Keratinocyte (primary cell): ENCODE data around the gene TMCC1. TPM values are rescaled to one million over a fixed set of nuclear protein-coding genes. Genes with fewer than 3 reads are reported as not detected.

Experiments used
- DNase-seq: peaks from one replicate; pipeline ENCODE4 v3.0.0-alpha.2; 2011; ENCODE audit warnings: low read depth, missing footprints, low spot score
- FAIRE-seq: peaks from 2 replicates; lab custom pipeline; 2011; peaks lifted over from hg19 to GRCh38; lab: Jason Lieb, UNC
- H2AFZ ChIP-seq: 2 replicates; pipeline ENCODE4 v1.6.0; 2012; ENCODE audit warnings: low read length, control low read depth, inconsistent platforms; ENCODE audit not compliant: control insufficient read depth
- H3K27ac ChIP-seq: 2 replicates; pipeline ENCODE4 v1.5.1; 2011; ENCODE audit warnings: low read length; ENCODE audit not compliant: control insufficient read depth, insufficient read depth
- H3K27me3 ChIP-seq: 3 replicates; pipeline ENCODE4 v1.6.0; 2011; ENCODE audit warnings: low read length; ENCODE audit not compliant: control insufficient read depth, insufficient read depth; ENCODE audit errors: extremely low read depth
- H3K36me3 ChIP-seq, 2 experiments: 2 replicates in 1 of 2; 3 replicates in 1 of 2; pipeline ENCODE4 v1.5.1; 2011; ENCODE audit warnings: low read length in 2 of 2, mild to moderate bottlenecking in 1 of 2; ENCODE audit not compliant: control insufficient read depth in 2 of 2, insufficient read depth in 2 of 2; ENCODE audit errors: extremely low read depth in 1 of 2
- H3K4me1 ChIP-seq: 3 replicates; pipeline ENCODE4 v1.5.1; 2011; ENCODE audit warnings: low read length; ENCODE audit not compliant: control insufficient read depth, insufficient read depth; ENCODE audit errors: extremely low read depth
- H3K4me2 ChIP-seq: 3 replicates; pipeline ENCODE4 v1.6.0; 2011; ENCODE audit warnings: low read depth, low read length; ENCODE audit not compliant: control insufficient read depth, insufficient read depth; ENCODE audit errors: extremely low read depth
- H3K4me3 ChIP-seq, 3 experiments: fragments of 200-600 bp in 1 of 3; sonication (generic) in 1 of 3; 2 replicates in 2 of 3; 3 replicates in 1 of 3; pipeline ENCODE4 v1.5.1; 2011 to 2016; ENCODE audit warnings: low read length in 3 of 3, mild to moderate bottlenecking in 3 of 3, control low read depth in 2 of 3, inconsistent platforms in 1 of 3, low read depth in 1 of 3, mixed read lengths in 1 of 3, mixed run types in 1 of 3, moderate library complexity in 1 of 3; ENCODE audit not compliant: control insufficient read depth in 2 of 3, insufficient read depth in 2 of 3; ENCODE audit errors: extremely low read depth in 1 of 3
- H3K79me2 ChIP-seq: 2 replicates; pipeline ENCODE4 v1.6.0; 2012; ENCODE audit warnings: low read length; ENCODE audit not compliant: control insufficient read depth, insufficient read depth
- H3K9ac ChIP-seq: 3 replicates; pipeline ENCODE4 v1.6.0; 2011; ENCODE audit warnings: low read length; ENCODE audit not compliant: control insufficient read depth, insufficient read depth; ENCODE audit errors: extremely low read depth
- H3K9me1 ChIP-seq: 3 replicates; pipeline ENCODE4 v1.6.0; 2011; ENCODE audit warnings: low read length; ENCODE audit not compliant: control insufficient read depth, insufficient read depth; ENCODE audit errors: extremely low read depth
- H3K9me3 ChIP-seq: 2 replicates; pipeline ENCODE4 v1.5.1; 2012; ENCODE audit warnings: low read depth, low read length; ENCODE audit not compliant: control insufficient read depth
- H4K20me1 ChIP-seq: 3 replicates; pipeline ENCODE4 v1.6.0; 2011; ENCODE audit warnings: low read length; ENCODE audit not compliant: control insufficient read depth, insufficient read depth; ENCODE audit errors: extremely low read depth
- CTCF ChIP-seq, 3 experiments: IDR thresholded peaks in 1 of 3; conservative IDR thresholded peaks in 1 of 3; optimal IDR thresholded peaks in 1 of 3; 2 replicates in 2 of 3; 3 replicates in 1 of 3; pipeline versions ENCODE3 to v1.5.1; 2011; ENCODE audit warnings: low read length in 3 of 3, mild to moderate bottlenecking in 3 of 3, moderate library complexity in 2 of 3, control low read depth in 1 of 3, inconsistent platforms in 1 of 3; ENCODE audit not compliant: insufficient read depth in 2 of 3; ENCODE audit errors: extremely low read depth in 1 of 3
- EZH2 ChIP-seq: IDR thresholded peaks from one replicate; pipeline ENCODE4 v1.6.1; 2012; ENCODE audit warnings: inconsistent platforms, mild to moderate bottlenecking, low read length, moderate library complexity
- dilution Hi-C: fragments of 300-500 bp; cut with MboI; formaldehyde crosslinking; loops from one replicate; pipeline ENCODE4 v1.7.0; 2020; ENCODE audit warnings: low sequenced_read_pairs; ENCODE audit not compliant: extremely low pct_ligation_motif_present
- polyA plus RNA-seq, 5 experiments: library from polyadenylated mRNA; depleted of rRNA in 3 of 5; stranded (reverse) in 3 of 5; stranded (forward) in 1 of 5; unstranded in 1 of 5; fragments of >200 nt; gene quantifications; 1 replicate in 1 of 5; 2 replicates in 3 of 5; 3 replicates in 1 of 5; pipeline versions ENCODE4 v1.2.1 to v1.2.3, GENCODE V29; 2011 to 2012; ENCODE audit warnings: missing spikeins in 2 of 5, low read depth in 1 of 5, low replicate concordance in 1 of 5

Gene TMCC1
- polyA plus RNA-seq, 1 donor (not counting 4 experiments of a cell fraction or from before 2014, with no cell fraction given): 27.7 TPM

DNA sequence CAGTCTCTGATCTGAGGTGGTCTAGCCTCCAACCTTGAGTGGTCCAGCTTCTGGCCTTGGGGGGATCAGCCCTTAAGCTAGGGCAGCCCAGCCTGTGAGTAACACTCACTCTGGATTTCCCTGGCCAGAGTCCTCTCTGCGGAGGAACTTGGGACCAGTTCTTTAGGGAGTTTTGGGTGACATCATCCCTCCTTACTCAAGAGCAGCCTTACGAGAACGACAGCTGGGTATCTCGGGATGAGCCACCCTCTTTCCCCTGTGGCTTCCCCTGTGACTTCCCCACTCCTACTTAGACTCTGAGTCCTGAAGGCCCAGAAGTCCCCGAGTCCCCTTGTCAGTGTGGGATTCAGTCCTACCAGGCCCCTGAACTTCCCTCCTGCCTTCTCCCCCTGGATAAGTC, 276.8 kb downstream of the TMCC1 start:
- no peak overlapping the region for H2AFZ ChIP-seq
- no peak for FAIRE-seq
- dilution Hi-C loops: no loop called here

DNA sequence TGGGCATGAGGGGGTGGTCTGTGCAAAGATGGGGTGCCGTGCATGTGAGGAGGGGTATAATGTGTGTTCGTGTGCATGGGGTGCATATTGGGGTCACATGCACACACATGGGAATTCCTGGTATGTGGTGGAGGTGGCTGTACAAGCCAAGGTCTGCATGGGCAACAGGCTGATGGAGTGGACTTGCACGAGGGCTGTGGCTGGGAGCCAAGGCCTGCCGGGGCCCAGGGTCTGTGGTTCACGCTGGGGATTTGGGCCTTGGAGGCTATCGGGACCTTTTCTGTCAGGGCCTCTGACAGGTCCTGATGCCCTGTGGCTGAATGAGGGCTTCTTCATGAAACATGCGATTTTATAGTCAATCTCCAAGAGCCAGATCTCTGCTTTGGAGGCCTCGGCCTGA, 277.2 kb downstream of the TMCC1 start:
- dilution Hi-C loops: no loop called here
- no peak overlapping the region for H3K4me2 ChIP-seq
- TF ChIP-seq EZH2 (no peak), CTCF (optimal IDR thresholded peaks at IDR 0.05 in 1 of 3, IDR thresholded peaks at IDR 0.05 in 1 of 3, conservative IDR thresholded peaks at IDR 0.05 in 1 of 3; ENCODE audit: extremely low read depth in 1 of 3, insufficient read depth in 2 of 3, low read length in 3 of 3) (no peak)
- no peaks in the 10 kb centered on the region for H4K20me1 ChIP-seq
- no peak overlapping the region for H3K4me3 ChIP-seq
- H3K79me2 ChIP-seq: no peaks in the 10 kb centered on the region
- H3K27ac ChIP-seq: no peak overlapping the region
- no peaks in the 10 kb centered on the region for H3K27me3 ChIP-seq
- no peak overlapping the region for H2AFZ ChIP-seq
- H3K9me1 ChIP-seq: no peaks in the 10 kb centered on the region
- H3K9ac ChIP-seq: no peak overlapping the region
- no peaks in the 10 kb centered on the region for H3K36me3 ChIP-seq
- DNase-seq: no peak
- H3K9me3 ChIP-seq: no peaks in the 10 kb centered on the region
- FAIRE-seq: no peak
- H3K4me1 ChIP-seq: no peaks in the 10 kb centered on the region

More for the DNA sequence above, 276.8 kb downstream of the TMCC1 start:
- Histone ChIP-seq H3K27me3 (no peaks in the 10 kb centered on the region), H3K9me3 (no peaks in the 10 kb centered on the region), H3K4me2 (no peak overlapping the region), H3K36me3 (no peaks in the 10 kb centered on the region), H3K27ac (no peak overlapping the region), H3K9ac (no peak overlapping the region), H3K79me2 (no peaks in the 10 kb centered on the region), H3K9me1 (no peaks in the 10 kb centered on the region), H4K20me1 (no peaks in the 10 kb centered on the region), H3K4me1 (no peaks in the 10 kb centered on the region), H3K4me3 (no peak overlapping the region)
- no peak for DNase-seq
- TF ChIP-seq CTCF (optimal IDR thresholded peaks at IDR 0.05 in 1 of 3, IDR thresholded peaks at IDR 0.05 in 1 of 3, conservative IDR thresholded peaks at IDR 0.05 in 1 of 3; ENCODE audit: extremely low read depth in 1 of 3, insufficient read depth in 2 of 3, low read length in 3 of 3) (no peak), EZH2 (no peak)
